NT2/D1 (cell line): ENCODE measurements around the gene GRB10.
"Not testable (repeated sequence)": the region's sequence is repeated elsewhere in the genome, so short reads cannot be mapped to it uniquely, and the experiment has no call there.

Source experiments
- SUZ12 ChIP-seq: IDR thresholded peaks from 2 replicates; pipeline ENCODE4 v1.6.1; 2011; ENCODE audit not compliant: insufficient read length, insufficient read depth; ENCODE audit errors: extremely low read depth
- ZNF274 ChIP-seq: IDR thresholded peaks from 2 replicates; pipeline ENCODE4 v1.6.1; 2011; ENCODE audit warnings: mild to moderate bottlenecking, low read depth, low read length

DNA sequence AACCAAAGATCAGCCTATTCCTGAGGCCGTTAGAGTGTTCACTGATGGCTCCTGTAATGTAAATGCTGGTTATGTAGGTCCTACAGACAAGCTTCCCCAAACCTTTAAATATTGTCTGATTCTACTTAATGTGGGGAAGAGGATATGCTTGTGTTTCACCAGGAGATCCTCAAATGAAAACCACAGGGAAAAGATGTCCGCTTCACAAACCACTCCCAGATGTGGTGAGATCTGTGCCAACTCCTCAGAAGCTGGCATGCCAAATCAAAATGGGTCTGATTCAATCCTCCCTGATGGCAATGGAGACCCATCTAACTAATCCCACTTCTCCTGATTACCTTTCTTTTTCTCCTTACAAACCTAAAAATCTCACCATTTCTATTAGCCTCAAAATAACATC lies 202.0 kb downstream of the GRB10 start:
- TF ChIP-seq ZNF274, SUZ12: not testable (repeated sequence)
